Prostate gland (tissue), 2 donors: ENCODE results near the gene GNG13. TPM values are rescaled to one million over a fixed set of nuclear protein-coding genes. Genes with fewer than 3 reads are reported as not detected.
"Not testable (repeated sequence)": the region's sequence is repeated elsewhere in the genome, so short reads cannot be mapped to it uniquely, and the experiment has no call there.

ENCODE experiments used
- DNase-seq: peaks from one replicate; pipeline ENCODE4 v3.0.0-alpha.2; 2019; ENCODE audit warnings: low spot score
- H3K27ac ChIP-seq, 2 donors: fragments of 200-600 bp; sonication (generic); 2 replicates each; pipeline ENCODE4 v1.5.1; 2017 to 2019
- H3K27me3 ChIP-seq: fragments of 200-600 bp; sonication (generic); replicated peaks from 2 replicates; pipeline ENCODE4 v1.5.1; 2019; ENCODE audit not compliant: insufficient read depth
- H3K36me3 ChIP-seq, 2 donors: fragments of 200-600 bp; sonication (generic); 1 replicate in 1 of 2; 2 replicates in 1 of 2; pipeline versions ENCODE4 v1.5.1 to v1.8.1; 2017 to 2019
- H3K4me1 ChIP-seq: fragments of 200-600 bp; sonication (generic); replicated peaks from 2 replicates; pipeline ENCODE4 v1.5.1; 2019
- H3K4me3 ChIP-seq, 2 donors: fragments of 200-600 bp; sonication (generic); 2 replicates each; pipeline ENCODE4 v1.5.1; 2017 to 2019
- H3K9me3 ChIP-seq: fragments of 200-600 bp; sonication (generic); 2 replicates; pipeline ENCODE4 v1.5.1; 2017
- CTCF ChIP-seq, 4 experiments: fragments of 200-600 bp in 2 of 4; fragments of 450-650 bp in 2 of 4; sonication (generic) in 2 of 4; IDR thresholded peaks; 1 replicate in 3 of 4; 2 replicates in 1 of 4; pipeline ENCODE4 v1.5.1; 2016 to 2019; ENCODE audit warnings: antibody characterized with exemption in 4 of 4, mild to moderate bottlenecking in 2 of 4, moderate library complexity in 2 of 4
- POLR2A ChIP-seq: fragments of 450-650 bp; IDR thresholded peaks from one replicate; pipeline ENCODE4 v1.6.1; 2016; ENCODE audit warnings: antibody characterized with exemption, mild to moderate bottlenecking
- POLR2AphosphoS5 ChIP-seq: sonication (generic); formaldehyde crosslinking; IDR thresholded peaks from one replicate; pipeline ENCODE4 v1.6.1; 2017; ENCODE audit warnings: antibody characterized with exemption
- WGBS: methylation state at CpG from one replicate; pipeline ENCODE4 v1.1.5; 2018; 5-methylcytosine and 5-hydroxymethylcytosine counted together
- intact Hi-C: fragments of 100-400 bp; cut with DNase I; formaldehyde crosslinking; loops from one replicate; pipeline ENCODE4 v1.14.2; 2022
- total RNA-seq, 2 donors: library from RNA; depleted of rRNA; stranded (reverse); fragments of >200 nt; gene quantifications; one replicate each; pipeline ENCODE4 v1.1.0, GENCODE V29; 2016

The GNG13 gene
- total RNA-seq, 2 donors from 2014 or later, result not detected

DNA sequence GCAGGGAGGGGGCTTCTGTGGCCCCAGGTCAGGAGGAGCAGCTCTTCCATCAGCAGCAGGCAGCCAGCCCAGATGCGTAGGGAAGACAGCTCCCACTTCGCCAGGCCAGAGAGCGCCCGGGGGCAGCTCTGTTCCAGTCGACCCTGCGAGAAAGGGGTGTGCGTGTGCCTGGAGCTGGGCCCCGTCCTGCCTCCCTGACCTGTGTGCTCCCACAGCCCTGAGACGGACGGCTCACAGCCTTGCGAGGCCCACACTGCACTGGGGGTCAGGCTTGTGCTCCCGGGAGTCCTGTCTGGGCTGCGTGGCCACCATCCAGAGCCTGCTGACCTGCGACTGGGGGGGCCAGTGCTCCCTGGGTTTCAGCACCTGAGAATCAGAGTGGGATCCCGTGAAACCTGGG lies 40.5 kb downstream of the GNG13 start:
- Histone ChIP-seq H3K27ac (no peak overlapping the region), H3K36me3 (no peaks in the 10 kb centered on the region), H3K9me3 (no peaks in the 10 kb centered on the region), H3K27me3 (no peaks in the 10 kb centered on the region), H3K4me3 (no peak overlapping the region), H3K4me1 (no peaks in the 10 kb centered on the region)
- 68% methylated on average over 15 of the region's 15 CpGs for WGBS
- TF ChIP-seq POLR2AphosphoS5, result no peak
- no peak for TF ChIP-seq POLR2A
- TF ChIP-seq CTCF (IDR thresholded peaks at IDR 0.05), result no peak
- no peak for DNase-seq
- intact Hi-C loops, result no loop called here

GRCh38 chr16:759110-759910 lies 41.2 kb downstream of the GNG13 start:
- H3K36me3 ChIP-seq, result no peaks in the 10 kb centered on the region
- DNase-seq, result peak; percentile 42
- H3K27ac ChIP-seq, result no peak overlapping the region
- no peak for TF ChIP-seq POLR2AphosphoS5
- H3K27me3 ChIP-seq, result no peaks in the 10 kb centered on the region
- no peaks in the 10 kb centered on the region for H3K4me1 ChIP-seq
- WGBS, result 69% methylated on average over 34 of the region's 34 CpGs
- no peak overlapping the region for H3K4me3 ChIP-seq
- intact Hi-C loops, result no loop called here
- H3K9me3 ChIP-seq, result no peaks in the 10 kb centered on the region

- TF ChIP-seq POLR2AphosphoS5, result no peak
- TF ChIP-seq CTCF (IDR thresholded peaks at IDR 0.05), result no peak
- no peaks in the 10 kb centered on the region for H3K27me3 ChIP-seq
Observed at GRCh38 chr16:756428-756827, 44.1 kb downstream of the GNG13 start.

DNA sequence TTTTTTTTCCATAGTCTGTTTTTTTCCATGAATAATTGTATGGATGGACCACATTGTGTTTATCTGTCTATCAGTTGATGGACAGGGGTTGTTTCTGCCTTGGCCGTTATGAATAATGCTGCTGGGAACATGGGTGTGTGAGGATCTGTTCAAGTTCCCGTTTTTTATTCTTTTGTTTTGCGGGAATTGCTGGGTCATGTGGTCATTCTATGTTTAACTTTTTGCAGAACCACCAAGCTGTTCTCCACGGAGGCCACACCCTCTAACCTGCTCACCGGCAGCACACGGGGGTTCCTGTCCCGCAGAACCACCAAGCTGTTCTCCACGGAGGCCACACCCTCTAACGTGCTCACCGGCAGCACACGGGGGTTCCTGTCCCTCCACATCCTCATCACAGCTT lies 45.9 kb downstream of the GNG13 start:
- Histone ChIP-seq H3K27me3 (no peaks in the 10 kb centered on the region), H3K4me3 (no peak overlapping the region), H3K27ac (no peak overlapping the region), H3K9me3 (no peaks in the 10 kb centered on the region), H3K4me1 (no peaks in the 10 kb centered on the region), H3K36me3 (no peaks in the 10 kb centered on the region)
- intact Hi-C loops, result no loop called here
- DNase-seq, result no peak
- TF ChIP-seq POLR2A, result no peak
- 40% methylated on average over 11 of the region's 11 CpGs for WGBS

More at GRCh38 chr16:756428-756827, 44.1 kb downstream of the GNG13 start:
- Histone ChIP-seq H3K9me3 (no peaks in the 10 kb centered on the region), H3K27ac (no peak overlapping the region), H3K4me3 (no peak overlapping the region), H3K4me1 (no peaks in the 10 kb centered on the region), H3K36me3 (no peaks in the 10 kb centered on the region)
- WGBS, result 95% methylated on average over 5 of the region's 5 CpGs
- intact Hi-C loops, result no loop called here
- DNase-seq, result no peak

DNA sequence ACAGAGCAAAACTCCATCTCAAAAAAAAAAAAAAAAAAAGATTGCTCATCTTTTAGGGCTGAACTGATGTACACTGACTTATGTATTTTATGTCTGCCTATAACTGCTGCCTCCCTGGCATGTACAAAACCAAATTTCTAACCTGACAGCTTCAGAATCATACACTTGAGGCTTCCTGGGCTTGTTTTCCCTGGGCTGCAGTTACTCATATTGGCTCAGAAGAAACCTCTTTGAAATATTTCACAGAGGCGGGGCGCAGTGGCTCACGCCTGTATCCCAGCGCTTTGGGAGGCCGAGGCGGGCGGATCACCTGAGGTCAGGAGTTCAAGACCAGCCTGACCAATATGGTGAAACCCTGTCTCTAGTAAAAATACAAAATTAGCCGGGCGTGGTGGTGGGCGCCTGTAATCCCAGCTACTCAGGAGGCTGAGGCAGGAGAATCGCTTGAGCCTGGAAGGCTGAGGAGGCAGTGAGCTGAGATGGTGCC lies 46.4 kb downstream of the GNG13 start:
- H3K36me3 ChIP-seq, H3K4me1 ChIP-seq, intact Hi-C loops, DNase-seq, H3K4me3 ChIP-seq, H3K27me3 ChIP-seq, H3K9me3 ChIP-seq, H3K27ac ChIP-seq: not testable (repeated sequence)
- WGBS, result 86% methylated on average over 11 of the region's 11 CpGs

- H3K9me3 ChIP-seq, result no peaks in the 10 kb centered on the region
- no peaks in the 10 kb centered on the region for H3K4me1 ChIP-seq
- H3K27me3 ChIP-seq, result no peaks in the 10 kb centered on the region
- no peaks in the 10 kb centered on the region for H3K36me3 ChIP-seq
- WGBS, result 26% methylated on average over 10 of the region's 10 CpGs
- peak overlapping the region in 1 of 2 donors; percentile 36 for H3K27ac ChIP-seq
- intact Hi-C loops, result no loop called here
- no peak for DNase-seq
- TF ChIP-seq POLR2AphosphoS5 (no peak), POLR2A (no peak), CTCF (IDR thresholded peaks at IDR 0.05) (no peak)
- H3K4me3 ChIP-seq, result no peak overlapping the region
Observed at GRCh38 chr16:752007-752312, 48.6 kb downstream of the GNG13 start.
